Type B pancreatic cell (in vitro differentiated cells): Measurements from ENCODE around the gene CRADD. TPM values are rescaled to one million over a fixed set of nuclear protein-coding genes. Genes with fewer than 3 reads are reported as not detected.

Source experiments
- DNase-seq: peaks from one replicate; pipeline ENCODE4 v3.0.0; 2021; ENCODE audit warnings: mixed read lengths; ENCODE audit not compliant: unreplicated experiment; ENCODE audit errors: extremely low spot score
- H3K27ac Mint-ChIP-seq: 2 replicates; pipeline ENCODE4 v1.8.0; 2021; ENCODE audit warnings: mild to moderate bottlenecking, mixed read lengths
- H3K27me3 Mint-ChIP-seq: 2 replicates; pipeline ENCODE4 v1.8.0; 2021; ENCODE audit warnings: mixed read lengths
- H3K36me3 Mint-ChIP-seq: 2 replicates; pipeline ENCODE4 v1.8.0; 2021; ENCODE audit warnings: mixed read lengths
- H3K4me1 Mint-ChIP-seq: one replicate; pipeline ENCODE4 v1.8.0; 2021; ENCODE audit warnings: mixed read lengths; ENCODE audit not compliant: unreplicated experiment
- H3K4me3 Mint-ChIP-seq: 2 replicates; pipeline ENCODE4 v1.8.0; 2021; ENCODE audit warnings: mild to moderate bottlenecking, mixed read lengths
- H3K9me3 Mint-ChIP-seq: 2 replicates; pipeline ENCODE4 v1.8.0; 2021; ENCODE audit warnings: mixed read lengths
- total RNA-seq: library from RNA; stranded (reverse); gene quantifications from 2 replicates; pipeline ENCODE4 v1.2.1, GENCODE V29; 2021; ENCODE audit warnings: low replicate concordance
- TF ChIP-seq, protein P1 (sequence below): fragments of 200-600 bp; sonication (generic); conservative IDR thresholded peaks from 2 replicates; pipeline ENCODE4 v1.5.0; 2021; ENCODE audit warnings: antibody characterized with exemption, mild to moderate bottlenecking

CRADD gene
- total RNA-seq, 1 donor from 2014 or later, result 8.1 TPM

- Mint-ChIP-seq H3K4me1 (peaks cover 43% of the 10 kb centered on the region), H3K9me3 (peaks cover 5% of the 10 kb centered on the region), H3K4me3 (no peak overlapping the region), H3K36me3 (no peaks in the 10 kb centered on the region), H3K27me3 (no peaks in the 10 kb centered on the region), H3K27ac (no peak overlapping the region)
- TF ChIP-seq, protein P1, sequence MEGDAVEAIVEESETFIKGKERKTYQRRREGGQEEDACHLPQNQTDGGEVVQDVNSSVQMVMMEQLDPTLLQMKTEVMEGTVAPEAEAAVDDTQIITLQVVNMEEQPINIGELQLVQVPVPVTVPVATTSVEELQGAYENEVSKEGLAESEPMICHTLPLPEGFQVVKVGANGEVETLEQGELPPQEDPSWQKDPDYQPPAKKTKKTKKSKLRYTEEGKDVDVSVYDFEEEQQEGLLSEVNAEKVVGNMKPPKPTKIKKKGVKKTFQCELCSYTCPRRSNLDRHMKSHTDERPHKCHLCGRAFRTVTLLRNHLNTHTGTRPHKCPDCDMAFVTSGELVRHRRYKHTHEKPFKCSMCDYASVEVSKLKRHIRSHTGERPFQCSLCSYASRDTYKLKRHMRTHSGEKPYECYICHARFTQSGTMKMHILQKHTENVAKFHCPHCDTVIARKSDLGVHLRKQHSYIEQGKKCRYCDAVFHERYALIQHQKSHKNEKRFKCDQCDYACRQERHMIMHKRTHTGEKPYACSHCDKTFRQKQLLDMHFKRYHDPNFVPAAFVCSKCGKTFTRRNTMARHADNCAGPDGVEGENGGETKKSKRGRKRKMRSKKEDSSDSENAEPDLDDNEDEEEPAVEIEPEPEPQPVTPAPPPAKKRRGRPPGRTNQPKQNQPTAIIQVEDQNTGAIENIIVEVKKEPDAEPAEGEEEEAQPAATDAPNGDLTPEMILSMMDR, result no peak
- DNase-seq, result no peak
These were observed 105.7 kb downstream of the CRADD start for GRCh38 chr12:93782853-93783252.

- Mint-ChIP-seq H3K27ac (no peak overlapping the region), H3K36me3 (no peaks in the 10 kb centered on the region), H3K4me1 (peaks cover 34% of the 10 kb centered on the region), H3K4me3 (no peak overlapping the region), H3K27me3 (no peaks in the 10 kb centered on the region), H3K9me3 (peaks cover 8% of the 10 kb centered on the region)
- TF ChIP-seq, protein P1, result no peak
- no peak for DNase-seq
These were observed 106.7 kb downstream of the CRADD start for GRCh38 chr12:93783832-93784231.

- H3K27ac Mint-ChIP-seq, result peak overlapping the region; percentile 3
- H3K4me3 Mint-ChIP-seq, result no peak overlapping the region
- H3K9me3 Mint-ChIP-seq, result peaks cover 8% of the 10 kb centered on the region
- H3K27me3 Mint-ChIP-seq, result no peaks in the 10 kb centered on the region
- H3K4me1 Mint-ChIP-seq, result peaks cover 36% of the 10 kb centered on the region
- H3K36me3 Mint-ChIP-seq, result no peaks in the 10 kb centered on the region
- no peak for DNase-seq
- TF ChIP-seq, protein P1, result no peak
These were observed 107.3 kb downstream of the CRADD start for GRCh38 chr12:93784339-93785086.

DNA sequence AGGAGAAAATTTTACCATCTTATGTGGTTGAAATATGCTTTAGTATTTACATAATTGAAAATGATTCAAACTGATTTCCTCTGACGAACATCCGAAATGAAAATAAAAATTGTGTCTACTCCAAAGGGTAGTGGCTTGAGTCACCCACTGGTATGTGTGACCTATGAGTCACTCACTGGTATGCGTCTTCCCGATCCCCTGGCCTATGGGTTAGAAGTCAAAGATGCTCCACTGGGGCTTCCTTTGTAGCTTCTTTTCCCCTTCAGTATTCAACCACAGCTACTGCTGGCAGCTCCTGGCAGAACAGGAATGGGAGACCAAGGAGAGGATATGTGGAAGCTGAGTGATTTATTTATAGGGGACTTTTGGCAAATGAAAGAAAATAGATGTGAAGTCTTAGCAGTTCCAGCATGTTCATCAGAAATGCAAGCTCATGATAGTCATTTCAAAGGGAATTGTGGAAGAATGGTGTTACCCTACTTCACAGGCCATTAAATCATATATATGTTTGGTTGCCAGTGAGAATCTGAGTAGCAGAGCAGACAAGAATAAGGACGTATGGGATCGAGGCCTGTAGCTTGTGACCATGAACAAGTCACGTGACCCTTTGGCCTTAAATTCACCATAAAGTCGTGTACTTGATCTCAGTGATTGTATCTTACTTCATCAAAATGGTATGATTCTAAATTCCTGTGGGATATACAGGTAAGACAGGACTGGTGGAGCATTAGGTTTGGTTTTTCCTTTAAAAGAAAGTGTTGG, 108.3 kb downstream of the CRADD start:
- TF ChIP-seq, protein P1, result no peak
- peak overlapping the region; percentile 31 for H3K4me3 Mint-ChIP-seq
- peaks cover 4% of the 10 kb centered on the region for H3K9me3 Mint-ChIP-seq
- peak overlapping the region; percentile 64 for H3K27ac Mint-ChIP-seq
- H3K27me3 Mint-ChIP-seq, result no peaks in the 10 kb centered on the region
- no peaks in the 10 kb centered on the region for H3K36me3 Mint-ChIP-seq
- DNase-seq, result no peak
- peaks cover 28% of the 10 kb centered on the region for H3K4me1 Mint-ChIP-seq

DNA sequence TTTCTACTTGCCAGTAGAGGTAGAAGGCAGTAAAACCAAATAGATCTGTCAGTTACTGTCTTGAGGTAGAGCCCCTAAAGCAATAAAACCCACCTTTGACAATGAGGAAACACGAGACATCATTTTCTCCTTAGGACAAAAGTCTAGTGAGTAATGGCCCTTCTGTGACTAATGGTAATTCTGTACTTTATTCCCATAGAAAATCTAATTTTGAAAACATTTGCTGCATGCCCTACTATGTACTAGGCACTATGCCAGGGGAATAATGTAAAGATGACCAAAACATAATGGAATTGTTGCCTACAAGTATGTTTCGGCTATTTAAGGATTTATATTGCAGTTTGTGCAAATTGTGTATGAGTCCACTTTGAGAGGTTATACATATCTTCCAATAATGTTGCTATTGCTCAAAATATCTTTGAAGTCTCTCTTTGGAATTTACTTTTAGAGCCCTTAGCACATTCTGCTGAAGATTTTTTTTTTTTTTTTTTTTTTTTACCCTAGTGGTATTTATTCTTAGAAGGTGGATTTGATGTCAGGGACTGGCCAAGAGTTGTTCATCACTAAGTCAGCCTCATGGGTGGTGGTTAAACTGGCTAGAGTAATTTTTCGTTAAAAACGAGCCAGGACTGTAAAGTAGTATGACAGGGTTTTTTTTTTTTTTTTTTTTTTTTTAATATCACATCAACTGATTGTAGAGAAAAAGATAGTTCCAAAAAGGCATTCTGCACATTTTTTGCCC, 109.7 kb downstream of the CRADD start:
- H3K9me3 Mint-ChIP-seq, result peaks cover 4% of the 10 kb centered on the region
- no peak for DNase-seq
- peaks cover 28% of the 10 kb centered on the region for H3K4me1 Mint-ChIP-seq
- no peak overlapping the region for H3K27ac Mint-ChIP-seq
- TF ChIP-seq, protein P1, result no peak
- no peaks in the 10 kb centered on the region for H3K36me3 Mint-ChIP-seq
- H3K27me3 Mint-ChIP-seq, result no peaks in the 10 kb centered on the region
- no peak overlapping the region for H3K4me3 Mint-ChIP-seq
